Large intestine (tissue), 1 donor: ENCODE results near the gene PHC1. TPM values are rescaled to one million over a fixed set of nuclear protein-coding genes. Genes with fewer than 3 reads are reported as not detected.

Source experiments
- polyA plus RNA-seq: library from polyadenylated mRNA; unstranded; fragments of 120-200 nt; gene quantifications from one replicate; pipeline ENCODE4 v1.2.1, GENCODE V29; 2013

The PHC1 gene
- polyA plus RNA-seq, 1 donor, result 34.2 TPM

Other genes starting within 250 kb of the PHC1 start
- 65.2 TPM for gene RIMKLB, start 216.5 kb upstream of the PHC1 start, polyA plus RNA-seq
- gene A2ML1, start 91.9 kb upstream of the PHC1 start, polyA plus RNA-seq, result 0.13 TPM
- 147 TPM for gene M6PR, start 35.1 kb downstream of the PHC1 start, polyA plus RNA-seq
- gene KLRG1, start 75.0 kb downstream of the PHC1 start, polyA plus RNA-seq, result 2.4 TPM
- gene A2M, start 201.4 kb downstream of the PHC1 start, polyA plus RNA-seq, result 74.4 TPM